ENCODE data around the gene TSPOAP1.
"Not testable (repeated sequence)": the region's sequence is repeated elsewhere in the genome, so short reads cannot be mapped to it uniquely, and the experiment has no call there.

TSPOAP1 gene

GRCh38 chr17:58341136-58341860 is 12.7 kb upstream of the TSPOAP1 start:
- not testable (repeated sequence) for H3K79me1 ChIP-seq (replicated peaks; ENCODE audit: low read length, poor library complexity, severe bottlenecking); H2BK5ac ChIP-seq (ENCODE audit: low read depth, low read length, poor library complexity, severe bottlenecking); H2BK15ac ChIP-seq (ENCODE audit: low read depth, poor library complexity, severe bottlenecking); DNase-seq; H3K27ac ChIP-seq (ENCODE audit: low read length, poor library complexity, severe bottlenecking); H3K18ac ChIP-seq (ENCODE audit: low read depth in 1 of 2, low read length in 2 of 2); H3K4ac ChIP-seq (ENCODE audit: low read depth in 1 of 2, low read length in 2 of 2); H2BK120ac ChIP-seq (ENCODE audit: low read depth, low read length); H2BK12ac ChIP-seq (ENCODE audit: low read length in 2 of 2); H3K9ac ChIP-seq (ENCODE audit: low read length); H4K91ac ChIP-seq (ENCODE audit: low read length); H3K23ac ChIP-seq (ENCODE audit: low read length in 2 of 2); H3K4me2 ChIP-seq (ENCODE audit: low read length, poor library complexity, severe bottlenecking); H3K9me3 ChIP-seq (ENCODE audit: control insufficient read depth, low read length); H3K14ac ChIP-seq (ENCODE audit: low read length in 2 of 2); H2AK5ac ChIP-seq (ENCODE audit: low read length, severe bottlenecking); H2AFZ ChIP-seq (ENCODE audit: low read depth, low read length); H4K8ac ChIP-seq (ENCODE audit: low read length); H3K27me3 ChIP-seq (ENCODE audit: control insufficient read depth in 1 of 2, insufficient read depth in 1 of 2, low read length in 2 of 2); H3K4me3 ChIP-seq (ENCODE audit: insufficient read depth in 1 of 2, low read depth in 1 of 2, low read length in 2 of 2)
- H3K4me1 ChIP-seq (ENCODE audit: control insufficient read depth, insufficient read depth, low read depth, low read length), result peaks cover 18% of the 10 kb centered on the region
- peaks cover 27 to 30% of the 10 kb centered on the region in 2 experiments for H3K36me3 ChIP-seq (ENCODE audit: control insufficient read depth in 1 of 2, insufficient read depth in 2 of 2, low read depth in 1 of 2, low read length in 2 of 2)
- whole genome bisulfite sequencing, result 99% methylated on average over 9 of the region's 11 CpGs

- H3K79me1 ChIP-seq (replicated peaks; ENCODE audit: low read length, poor library complexity, severe bottlenecking), result no peaks in the 10 kb centered on the region
- no peak overlapping the region for H3K4me2 ChIP-seq (ENCODE audit: low read length, poor library complexity, severe bottlenecking)
- H3K23ac ChIP-seq (ENCODE audit: low read length in 2 of 2), result no peak overlapping the region
- H3K4ac ChIP-seq (ENCODE audit: low read depth in 1 of 2, low read length in 2 of 2), result no peak overlapping the region
- no peak overlapping the region for H3K4me3 ChIP-seq (ENCODE audit: insufficient read depth in 1 of 2, low read depth in 1 of 2, low read length in 2 of 2)
- no peak overlapping the region for H2AFZ ChIP-seq (ENCODE audit: low read depth, low read length)
- no peak overlapping the region for H3K14ac ChIP-seq (ENCODE audit: low read length in 2 of 2)
- no peak overlapping the region for H4K91ac ChIP-seq (ENCODE audit: low read length)
- H3K4me1 ChIP-seq (ENCODE audit: control insufficient read depth, insufficient read depth, low read depth, low read length), result peaks cover 18% of the 10 kb centered on the region
- no peak for DNase-seq
- 93% methylated on average over 4 of the region's 5 CpGs for WGBS
- H3K27me3 ChIP-seq (ENCODE audit: control insufficient read depth in 1 of 2, insufficient read depth in 1 of 2, low read length in 2 of 2), result no peaks in the 10 kb centered on the region
- H3K9ac ChIP-seq (ENCODE audit: low read length), result no peak overlapping the region
- no peak overlapping the region for H2BK5ac ChIP-seq (ENCODE audit: low read depth, low read length, poor library complexity, severe bottlenecking)
- H3K36me3 ChIP-seq (ENCODE audit: control insufficient read depth in 1 of 2, insufficient read depth in 2 of 2, low read depth in 1 of 2, low read length in 2 of 2), result peaks cover 19 to 21% of the 10 kb centered on the region in 2 experiments
- H2BK12ac ChIP-seq (ENCODE audit: low read length in 2 of 2), result no peak overlapping the region
- no peaks in the 10 kb centered on the region for H3K9me3 ChIP-seq (ENCODE audit: control insufficient read depth, low read length)
- H2AK5ac ChIP-seq (ENCODE audit: low read length, severe bottlenecking), result no peak overlapping the region
- H3K27ac ChIP-seq (ENCODE audit: low read length, poor library complexity, severe bottlenecking), result no peak overlapping the region
- H3K18ac ChIP-seq (ENCODE audit: low read depth in 1 of 2, low read length in 2 of 2), result no peak overlapping the region
- no peak overlapping the region for H2BK120ac ChIP-seq (ENCODE audit: low read depth, low read length)
- no peak overlapping the region for H4K8ac ChIP-seq (ENCODE audit: low read length)
- H2BK15ac ChIP-seq (ENCODE audit: low read depth, poor library complexity, severe bottlenecking), result no peak overlapping the region
Measured at GRCh38 chr17:58340405-58340876, 11.8 kb upstream of the TSPOAP1 start.

GRCh38 chr17:58339755-58340404 is 11.3 kb upstream of the TSPOAP1 start:
- H3K14ac ChIP-seq (ENCODE audit: low read length in 2 of 2), result no peak overlapping the region
- no peak overlapping the region for H3K18ac ChIP-seq (ENCODE audit: low read depth in 1 of 2, low read length in 2 of 2)
- WGBS, result 90% methylated on average over 5 of the region's 6 CpGs

More at GRCh38 chr17:58339755-58340404, 11.3 kb upstream of the TSPOAP1 start:
- Histone ChIP-seq H3K4me3 (ENCODE audit: insufficient read depth in 1 of 2, low read depth in 1 of 2, low read length in 2 of 2) (no peak overlapping the region), H3K27me3 (ENCODE audit: control insufficient read depth in 1 of 2, insufficient read depth in 1 of 2, low read length in 2 of 2) (no peaks in the 10 kb centered on the region), H2BK15ac (ENCODE audit: low read depth, poor library complexity, severe bottlenecking) (no peak overlapping the region), H2AFZ (ENCODE audit: low read depth, low read length) (no peak overlapping the region), H3K36me3 (ENCODE audit: control insufficient read depth in 1 of 2, insufficient read depth in 2 of 2, low read depth in 1 of 2, low read length in 2 of 2) (peaks cover 15 to 16% of the 10 kb centered on the region in 2 experiments), H3K9ac (ENCODE audit: low read length) (no peak overlapping the region), H3K79me1 (replicated peaks; ENCODE audit: low read length, poor library complexity, severe bottlenecking) (no peaks in the 10 kb centered on the region), H2BK120ac (ENCODE audit: low read depth, low read length) (no peak overlapping the region), H2AK5ac (ENCODE audit: low read length, severe bottlenecking) (no peak overlapping the region), H2BK12ac (ENCODE audit: low read length in 2 of 2) (no peak overlapping the region), H4K91ac (ENCODE audit: low read length) (no peak overlapping the region), H2BK5ac (ENCODE audit: low read depth, low read length, poor library complexity, severe bottlenecking) (no peak overlapping the region), H3K4ac (ENCODE audit: low read depth in 1 of 2, low read length in 2 of 2) (peak overlapping the region in 1 of 2 experiments; percentile 19), H4K8ac (ENCODE audit: low read length) (peak overlapping the region; percentile 92), H3K23ac (ENCODE audit: low read length in 2 of 2) (no peak overlapping the region), H3K4me1 (ENCODE audit: control insufficient read depth, insufficient read depth, low read depth, low read length) (peaks cover 18% of the 10 kb centered on the region), H3K4me2 (ENCODE audit: low read length, poor library complexity, severe bottlenecking) (no peak overlapping the region), H3K27ac (ENCODE audit: low read length, poor library complexity, severe bottlenecking) (no peak overlapping the region), H3K9me3 (ENCODE audit: control insufficient read depth, low read length) (no peaks in the 10 kb centered on the region)
- no peak for DNase-seq
